Calu3 (cell line): ENCODE results near the gene NAV2. TPM values are rescaled to one million over a fixed set of nuclear protein-coding genes. Genes with fewer than 3 reads are reported as not detected.
A peak's percentile ranks its signal among the peaks of the same experiment; 100 is the strongest.

Source experiments
- BruUV-seq: library from RNA; stranded (reverse); fragments of 400-500 nt; replicated peaks from 2 replicates; lab custom pipeline; 2021; lab: Mats Ljungman, UMichigan
- CTCF ChIA-PET: fragments of 300-600 bp; sonication (Branson Sonifier 250); formaldehyde crosslinking; loops from one replicate; lab custom pipeline; 2022; ENCODE audit warnings: antibody characterized with exemption; lab: Charles Lee
- DNase-seq: peaks from one replicate; pipeline ENCODE4 v3.0.0; 2022
- H3K27ac Mint-ChIP-seq: one replicate; pipeline ENCODE4 v1.8.0; 2022; ENCODE audit warnings: mixed read lengths; ENCODE audit not compliant: unreplicated experiment
- H3K27me3 Mint-ChIP-seq: one replicate; pipeline ENCODE4 v1.8.0; 2022; ENCODE audit warnings: mixed read lengths; ENCODE audit not compliant: unreplicated experiment
- H3K36me3 Mint-ChIP-seq: one replicate; pipeline ENCODE4 v1.8.0; 2022; ENCODE audit warnings: mild to moderate bottlenecking, moderate library complexity, mixed read lengths; ENCODE audit not compliant: insufficient read depth, unreplicated experiment
- H3K4me1 Mint-ChIP-seq: one replicate; pipeline ENCODE4 v1.8.0; 2022; ENCODE audit warnings: mild to moderate bottlenecking, low read depth, mixed read lengths; ENCODE audit not compliant: unreplicated experiment
- H3K4me3 Mint-ChIP-seq: one replicate; pipeline ENCODE4 v1.8.0; 2022; ENCODE audit warnings: mild to moderate bottlenecking, low read depth, moderate library complexity, mixed read lengths; ENCODE audit not compliant: unreplicated experiment
- H3K9me3 Mint-ChIP-seq: one replicate; pipeline ENCODE4 v1.8.0; 2022; ENCODE audit warnings: low read depth, mixed read lengths; ENCODE audit not compliant: unreplicated experiment
- intact Hi-C: fragments of 100-400 bp; cut with micrococcal nuclease; formaldehyde crosslinking; loops from one replicate; pipeline ENCODE4 v1.10.0; 2022; ENCODE audit not compliant: unreplicated experiment
- total RNA-seq: library from RNA; stranded (reverse); gene quantifications from 2 replicates; pipeline ENCODE4 v1.2.3, GENCODE V29; 2022
- TF ChIP-seq, protein P1 (sequence below): fragments of 200-600 bp; IDR thresholded peaks from one replicate; pipeline ENCODE4 v1.8.0; 2022; ENCODE audit warnings: antibody characterized with exemption; ENCODE audit not compliant: unreplicated experiment

NAV2 gene
- total RNA-seq, 1 experiment from 2014 or later = 21.4 TPM

GRCh38 chr11:19714387-19715363 is 2.0 kb downstream of the NAV2 start:
- Mint-ChIP-seq H3K4me3 (peak overlapping the region; percentile 88), H3K4me1 (peaks cover 36% of the 10 kb centered on the region), H3K36me3 (peaks cover 34% of the 10 kb centered on the region), H3K27me3 (no peaks in the 10 kb centered on the region), H3K9me3 (no peaks in the 10 kb centered on the region), H3K27ac (peak overlapping the region; percentile 64)
- no peak for DNase-seq
- intact Hi-C loops = no loop called here
- TF ChIP-seq, protein P1, sequence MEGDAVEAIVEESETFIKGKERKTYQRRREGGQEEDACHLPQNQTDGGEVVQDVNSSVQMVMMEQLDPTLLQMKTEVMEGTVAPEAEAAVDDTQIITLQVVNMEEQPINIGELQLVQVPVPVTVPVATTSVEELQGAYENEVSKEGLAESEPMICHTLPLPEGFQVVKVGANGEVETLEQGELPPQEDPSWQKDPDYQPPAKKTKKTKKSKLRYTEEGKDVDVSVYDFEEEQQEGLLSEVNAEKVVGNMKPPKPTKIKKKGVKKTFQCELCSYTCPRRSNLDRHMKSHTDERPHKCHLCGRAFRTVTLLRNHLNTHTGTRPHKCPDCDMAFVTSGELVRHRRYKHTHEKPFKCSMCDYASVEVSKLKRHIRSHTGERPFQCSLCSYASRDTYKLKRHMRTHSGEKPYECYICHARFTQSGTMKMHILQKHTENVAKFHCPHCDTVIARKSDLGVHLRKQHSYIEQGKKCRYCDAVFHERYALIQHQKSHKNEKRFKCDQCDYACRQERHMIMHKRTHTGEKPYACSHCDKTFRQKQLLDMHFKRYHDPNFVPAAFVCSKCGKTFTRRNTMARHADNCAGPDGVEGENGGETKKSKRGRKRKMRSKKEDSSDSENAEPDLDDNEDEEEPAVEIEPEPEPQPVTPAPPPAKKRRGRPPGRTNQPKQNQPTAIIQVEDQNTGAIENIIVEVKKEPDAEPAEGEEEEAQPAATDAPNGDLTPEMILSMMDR = no peak
- no TSS peak for BruUV-seq
- CTCF ChIA-PET = interaction anchor here (1.2 kb wide), 1 partner anchor 61 kb away, joined by 3 read pairs; no protein-coding TSS in a partner anchor

DNA sequence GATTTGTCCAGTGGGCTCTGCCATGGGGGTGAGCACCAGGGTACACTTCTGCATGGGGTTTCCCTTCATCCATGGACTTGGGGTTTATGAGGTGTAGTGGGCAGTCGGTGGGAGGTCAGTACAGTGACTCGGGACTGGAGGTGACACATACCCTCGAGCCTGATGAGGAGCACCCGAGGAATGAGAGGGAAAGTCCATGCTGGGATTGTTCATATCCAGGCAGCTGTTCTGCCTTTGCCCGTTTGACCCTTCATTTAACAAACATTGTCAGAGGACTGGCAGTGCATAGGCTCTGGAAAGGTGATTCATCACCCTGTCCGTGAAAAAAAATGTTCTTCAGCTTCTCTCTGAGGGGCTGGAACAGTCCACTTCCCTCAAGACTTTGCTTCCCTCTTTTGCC is 2.7 kb downstream of the NAV2 start:
- peak overlapping the region; percentile 88 for H3K4me3 Mint-ChIP-seq

DNA sequence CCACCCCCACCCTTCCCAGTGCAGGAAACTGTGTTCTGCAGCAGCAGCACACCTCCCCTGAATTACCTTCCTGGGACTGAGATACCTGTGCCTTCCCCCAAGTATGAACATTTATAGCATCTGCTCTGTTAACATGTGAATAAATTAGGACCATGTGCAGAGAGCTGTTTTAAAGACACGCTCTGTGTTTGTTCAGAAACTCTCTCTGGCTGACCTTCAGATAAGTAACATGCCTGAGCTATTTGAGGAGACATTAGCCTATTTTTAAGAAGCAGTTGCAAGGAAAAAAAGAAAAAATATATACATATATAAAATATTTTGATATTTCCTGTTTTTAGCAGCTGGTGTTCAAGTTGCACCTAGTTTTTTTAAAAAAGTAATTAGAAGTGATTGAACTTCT is 5.4 kb downstream of the NAV2 start:
- Mint-ChIP-seq H3K4me3 (no peak overlapping the region), H3K4me1 (peaks cover 36% of the 10 kb centered on the region), H3K9me3 (no peaks in the 10 kb centered on the region), H3K36me3 (peaks cover 15% of the 10 kb centered on the region), H3K27ac (no peak overlapping the region), H3K27me3 (no peaks in the 10 kb centered on the region)
- CTCF ChIA-PET = no interaction called here
- BruUV-seq = no TSS peak
- no peak for DNase-seq
- TF ChIP-seq, protein P1 = no peak
- intact Hi-C loops = no loop called here

More for the DNA sequence above, 2.7 kb downstream of the NAV2 start:
- Mint-ChIP-seq H3K9me3 (no peaks in the 10 kb centered on the region), H3K27me3 (no peaks in the 10 kb centered on the region), H3K4me1 (peaks cover 36% of the 10 kb centered on the region), H3K27ac (peak overlapping the region; percentile 64), H3K36me3 (peaks cover 34% of the 10 kb centered on the region)
- CTCF ChIA-PET = interaction anchor here (1.2 kb wide), 1 partner anchor 62 kb away, joined by 3 read pairs; no protein-coding TSS in a partner anchor
- TF ChIP-seq, protein P1 = no peak
- no TSS peak for BruUV-seq
- peak; percentile 36 for DNase-seq
- intact Hi-C loops = no loop called here

DNA sequence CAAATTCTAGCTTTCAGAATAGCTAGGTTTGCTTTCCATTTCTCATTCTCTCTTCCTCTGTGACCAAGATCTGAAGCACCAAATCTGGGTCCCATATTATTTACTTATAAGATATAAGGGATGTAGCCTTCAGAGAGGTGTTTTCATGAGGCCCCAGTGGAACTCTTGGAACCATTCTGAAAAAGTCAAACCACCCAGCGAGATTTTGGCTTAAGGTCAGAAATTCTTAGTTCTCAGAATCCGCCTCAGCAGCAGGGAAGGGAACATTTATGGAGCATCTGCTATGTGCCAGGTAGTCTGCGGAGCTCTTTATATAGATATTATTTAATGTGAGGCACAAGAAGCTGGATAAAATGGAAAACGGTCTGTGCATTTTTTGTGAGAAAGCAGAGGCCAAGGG is 6.3 kb downstream of the NAV2 start:
- Mint-ChIP-seq H3K27me3 (no peaks in the 10 kb centered on the region), H3K9me3 (no peaks in the 10 kb centered on the region), H3K4me1 (peaks cover 42% of the 10 kb centered on the region), H3K27ac (no peak overlapping the region), H3K4me3 (no peak overlapping the region), H3K36me3 (peaks cover 11% of the 10 kb centered on the region)
- CTCF ChIA-PET = no interaction called here
- DNase-seq = no peak
- TF ChIP-seq, protein P1 = no peak
- BruUV-seq = no TSS peak
- intact Hi-C loops = no loop called here
